Gastrocnemius medialis (tissue), 4 donors: ENCODE results near the gene KRT9.
"Not testable (repeated sequence)": the region's sequence is repeated elsewhere in the genome, so short reads cannot be mapped to it uniquely, and the experiment has no call there.

Experiments used
- CTCF ChIP-seq, 5 experiments: fragments of 450-650 bp in 3 of 5; fragments of 200-600 bp in 2 of 5; sonication (generic) in 2 of 5; IDR thresholded peaks in 4 of 5; conservative IDR thresholded peaks in 1 of 5; 1 replicate in 4 of 5; 2 replicates in 1 of 5; pipeline ENCODE4 v1.5.1; 2016 to 2019; ENCODE audit warnings: antibody characterized with exemption in 5 of 5, mild to moderate bottlenecking in 3 of 5, moderate library complexity in 3 of 5
- POLR2A ChIP-seq, 2 donors: fragments of 450-650 bp; IDR thresholded peaks; one replicate each; pipeline ENCODE4 v1.6.1; 2017; ENCODE audit warnings: antibody characterized with exemption in 2 of 2, mild to moderate bottlenecking in 2 of 2, moderate library complexity in 2 of 2

GRCh38 chr17:41612376-41613160 is 40.7 kb upstream of the KRT9 start, which contains the start of gene KRT16:
- TF ChIP-seq CTCF (IDR thresholded peaks at IDR 0.05 in 4 of 5, conservative IDR thresholded peaks at IDR 0.05 in 1 of 5); POLR2A (IDR thresholded peaks at IDR 0.05): not testable (repeated sequence)
